HG02759 (cell line): Measurements from ENCODE around the gene VAT1L.

ENCODE experiments used
- ATAC-seq: cut with Tn5 transposase; IDR thresholded peaks from one replicate; pipeline ENCODE4 v1.9.1; 2021; ENCODE audit warnings: mild to moderate bottlenecking, moderate library complexity; ENCODE audit not compliant: unreplicated experiment

The VAT1L gene

DNA sequence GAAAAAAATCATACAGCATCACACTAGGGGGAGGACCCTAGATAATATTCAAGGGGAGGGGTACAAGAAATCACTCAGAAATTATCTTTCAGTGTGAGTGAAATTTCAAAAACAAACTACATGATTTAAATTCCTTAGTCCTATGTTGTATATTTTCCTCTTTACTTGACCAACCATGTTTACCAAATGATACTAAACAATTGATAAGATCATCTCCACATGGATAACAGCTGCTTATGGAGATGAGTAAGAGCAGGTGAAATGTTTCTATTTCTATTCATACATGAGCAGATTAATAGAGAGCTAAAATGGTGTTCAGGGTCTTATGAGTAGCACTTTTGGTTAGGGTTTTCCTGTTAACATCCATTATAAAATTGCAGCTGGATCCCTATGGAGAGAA, 7.3 kb upstream of the VAT1L start:
- no peak for ATAC-seq

DNA sequence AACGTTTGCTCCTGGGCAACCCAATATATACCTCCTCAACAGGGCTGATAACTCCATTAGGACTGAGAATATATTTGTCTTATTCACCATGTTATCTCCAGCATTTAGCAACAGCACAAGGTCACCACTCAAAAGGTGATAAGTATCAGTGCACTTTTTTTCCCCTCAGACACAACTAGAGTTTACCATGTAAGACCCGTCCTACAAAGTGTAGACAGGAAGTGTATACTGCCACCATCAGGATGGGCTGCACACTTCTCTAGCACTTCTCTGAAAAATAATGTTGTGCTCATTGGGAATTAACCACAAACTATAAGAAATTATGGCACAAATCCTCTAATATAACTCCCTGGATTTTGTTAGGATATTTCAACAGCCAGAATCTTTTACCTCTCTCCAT, 5.7 kb upstream of the VAT1L start:
- no peak for ATAC-seq

GRCh38 chr16:77784441-77785372, 3.7 kb upstream of the VAT1L start:
- ATAC-seq = no peak

GRCh38 chr16:77785373-77785764, 3.0 kb upstream of the VAT1L start:
- ATAC-seq = no peak

DNA sequence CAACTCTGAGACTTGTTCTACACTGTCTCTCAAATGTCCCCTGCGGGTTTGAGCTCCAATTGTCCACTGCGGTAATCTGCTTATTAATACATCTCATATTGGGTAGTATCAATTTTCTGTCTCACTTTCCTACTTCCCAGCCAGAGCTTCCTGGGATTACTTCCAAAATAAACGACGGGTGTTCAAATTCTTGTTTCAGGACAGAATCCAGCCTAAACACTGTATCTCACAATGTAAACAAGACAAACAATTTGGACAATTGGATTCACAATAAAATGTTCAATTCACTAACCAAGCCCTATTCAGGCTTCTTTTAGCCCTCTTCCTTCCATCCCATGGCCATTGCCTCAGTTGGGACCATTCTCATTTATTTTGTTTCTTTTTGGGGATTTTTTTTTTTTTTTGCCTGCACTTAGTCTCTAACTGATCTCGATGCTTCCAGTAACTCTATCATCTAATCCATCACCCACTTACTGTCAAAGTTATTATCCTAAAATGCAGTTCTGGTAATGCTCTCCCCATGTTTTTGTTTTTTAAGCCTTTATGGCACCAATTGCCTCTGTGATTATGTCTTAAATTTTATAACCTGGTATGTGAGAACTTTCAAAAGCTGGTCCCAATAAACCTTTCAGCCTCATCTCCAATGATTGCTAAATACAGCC, 2.0 kb upstream of the VAT1L start:
- ATAC-seq = no peak

- no peak for ATAC-seq
Measured at GRCh38 chr16:77787452-77787851, 912 bp upstream of the VAT1L start.

- ATAC-seq = no peak
Measured at GRCh38 chr16:77789085-77790008, 983 bp downstream of the VAT1L start.

GRCh38 chr16:77790009-77790372, 1.6 kb downstream of the VAT1L start:
- ATAC-seq = no peak

- no peak for ATAC-seq
Measured at GRCh38 chr16:77790912-77791311, 2.5 kb downstream of the VAT1L start.

- no peak for ATAC-seq
Measured at GRCh38 chr16:77793417-77793816, 5.1 kb downstream of the VAT1L start.

GRCh38 chr16:77794586-77794985, 6.2 kb downstream of the VAT1L start:
- ATAC-seq = no peak

DNA sequence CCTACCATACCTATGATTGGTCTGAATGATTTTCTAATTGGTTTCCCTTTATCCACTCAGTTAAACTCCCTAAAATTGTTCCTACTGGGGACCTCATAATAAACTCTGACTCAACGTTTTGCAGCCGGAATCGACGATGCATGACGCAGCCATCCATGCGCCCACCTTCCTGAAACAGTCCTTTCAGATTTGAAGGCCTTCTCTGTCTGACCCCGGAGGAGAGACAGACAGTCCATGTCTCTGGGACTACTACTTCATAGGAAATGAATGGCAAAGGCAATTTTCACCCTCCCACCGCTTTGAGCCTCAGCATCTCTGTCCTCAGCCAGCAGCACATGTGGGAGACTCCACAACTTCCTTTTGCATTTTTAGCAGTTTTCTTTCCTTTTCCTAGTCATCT, 13.5 kb downstream of the VAT1L start:
- ATAC-seq = no peak

DNA sequence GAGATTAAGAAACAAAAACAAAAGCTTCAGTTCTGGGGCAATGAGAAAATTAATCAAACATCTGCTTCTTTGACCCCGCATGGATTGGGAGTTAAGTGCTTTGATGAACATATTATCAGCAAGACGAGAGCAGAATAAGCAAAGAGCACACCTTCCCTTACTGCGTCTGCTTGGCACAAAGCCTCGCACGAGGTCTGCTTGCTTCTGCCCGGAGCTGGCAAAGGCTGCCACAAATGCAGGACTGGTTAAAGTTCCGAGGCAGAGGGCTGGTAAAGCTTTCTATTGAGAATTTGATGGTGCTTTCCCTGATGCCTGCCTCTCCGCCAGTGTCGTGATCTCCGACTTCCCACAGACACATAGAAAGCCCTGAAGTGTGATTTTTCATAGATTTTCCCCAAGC, 17.0 kb downstream of the VAT1L start:
- no peak for ATAC-seq

GRCh38 chr16:77807021-77807420, 18.7 kb downstream of the VAT1L start:
- no peak for ATAC-seq

GRCh38 chr16:77812856-77813500, 24.6 kb downstream of the VAT1L start:
- ATAC-seq = no peak

DNA sequence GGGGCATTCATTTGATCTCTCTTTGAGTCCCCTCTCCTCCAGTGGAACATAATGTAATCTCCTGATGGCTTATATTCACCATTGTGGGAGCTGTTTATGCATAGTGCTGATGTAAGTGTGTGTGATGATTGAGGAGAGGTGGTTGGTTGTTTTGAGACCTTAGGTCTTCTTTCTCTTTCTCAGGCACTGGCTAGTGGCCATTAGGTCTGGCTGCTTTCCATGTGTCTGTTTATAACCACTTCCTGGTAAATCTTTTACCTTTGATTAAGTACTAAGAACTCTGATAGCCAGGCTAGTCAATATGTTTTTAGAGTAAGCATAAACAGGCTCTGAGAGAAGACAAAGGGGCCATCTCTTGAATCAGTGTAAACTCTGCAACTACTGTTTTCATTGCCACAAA, 27.9 kb downstream of the VAT1L start:
- ATAC-seq = no peak

DNA sequence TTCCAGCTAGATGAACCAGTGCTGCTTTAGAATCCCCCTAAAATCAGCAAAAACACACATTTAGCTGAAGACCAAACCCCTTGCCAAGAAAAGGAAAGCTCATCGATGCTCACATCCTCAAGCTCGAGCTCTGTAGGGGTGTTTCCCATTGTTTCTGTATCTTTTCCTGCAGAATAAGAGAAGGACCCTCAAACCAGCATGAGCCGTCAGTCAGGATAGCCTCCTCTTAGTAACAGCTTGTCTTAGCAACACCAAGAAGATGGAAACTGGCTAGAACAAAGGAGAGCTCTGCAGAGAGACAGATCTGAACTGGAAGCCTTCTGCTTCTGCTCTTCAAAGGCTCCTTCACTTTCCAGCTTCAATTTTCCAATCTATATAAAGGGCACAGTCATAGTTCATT, 32.0 kb downstream of the VAT1L start:
- no peak for ATAC-seq

DNA sequence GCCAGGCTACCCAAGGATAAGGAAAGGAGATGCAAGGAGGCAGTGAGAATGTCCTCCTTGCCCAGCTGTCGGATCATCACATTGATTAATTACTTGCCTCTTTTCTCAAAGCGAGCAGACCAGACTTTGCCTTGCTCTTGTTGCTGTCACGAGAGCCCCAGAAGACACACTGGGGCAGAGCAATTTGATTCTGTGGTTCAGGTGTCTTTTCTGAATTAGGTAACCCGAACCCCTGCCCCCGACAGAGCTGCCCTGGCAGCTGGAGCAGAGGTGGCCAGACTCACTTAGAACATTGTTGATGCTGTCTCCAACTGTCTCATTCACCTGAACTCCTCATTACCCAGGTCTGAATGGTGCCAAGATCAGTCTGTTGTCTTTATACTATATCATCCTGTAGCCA, 34.3 kb downstream of the VAT1L start:
- no peak for ATAC-seq

DNA sequence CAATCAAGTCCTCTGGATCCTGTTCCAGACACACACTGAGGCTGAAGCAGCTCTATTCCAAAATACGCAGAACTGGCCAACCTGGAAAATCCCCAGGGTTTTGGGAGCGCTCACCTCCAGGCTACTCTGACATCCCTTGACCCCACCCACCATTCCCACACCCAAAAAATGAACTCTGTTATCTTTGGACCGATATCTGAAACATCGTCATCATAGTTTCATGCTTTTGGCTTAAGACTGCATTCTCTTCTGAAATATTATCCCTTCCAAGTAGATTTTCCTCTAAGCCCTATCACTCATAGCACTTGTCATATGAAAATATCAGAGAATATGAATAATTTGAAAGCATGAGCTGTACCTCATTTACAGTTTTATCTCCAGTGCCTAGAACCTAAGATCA, 34.7 kb downstream of the VAT1L start:
- no peak for ATAC-seq

DNA sequence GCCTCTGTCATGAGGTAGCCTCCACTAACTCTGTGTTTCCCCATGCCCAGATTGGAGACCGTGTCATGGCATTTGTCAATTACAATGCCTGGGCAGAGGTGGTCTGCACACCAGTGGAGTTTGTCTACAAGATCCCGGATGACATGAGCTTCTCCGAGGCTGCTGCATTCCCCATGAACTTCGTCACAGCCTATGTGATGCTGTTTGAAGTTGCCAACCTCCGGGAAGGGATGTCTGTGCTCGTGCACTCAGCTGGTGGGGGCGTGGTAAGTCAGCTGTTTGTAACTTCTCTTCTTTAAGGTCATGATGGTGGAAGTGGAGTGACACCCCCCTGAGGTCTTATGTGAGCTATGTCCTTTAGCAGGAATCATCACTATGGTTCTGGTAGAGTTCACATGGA, 36.8 kb downstream of the VAT1L start:
- ATAC-seq = no peak

DNA sequence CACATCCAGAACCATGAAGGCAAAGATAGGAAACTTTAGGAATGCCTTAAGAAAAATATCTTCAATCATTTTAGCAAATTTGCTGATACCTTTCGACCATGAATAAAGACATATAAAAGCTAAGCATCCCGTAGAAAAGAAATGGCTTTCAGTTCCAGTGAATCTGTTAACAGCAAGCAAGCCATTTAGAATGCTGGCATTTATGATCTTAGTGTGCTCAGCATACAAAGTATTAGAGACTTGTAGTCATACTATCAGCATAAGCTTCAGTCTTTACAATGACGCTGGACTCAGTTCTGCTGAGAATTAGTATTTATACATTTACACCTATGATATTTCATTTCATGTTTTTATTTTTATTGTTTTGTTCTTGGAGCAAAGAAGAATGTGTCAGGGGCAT, 38.7 kb downstream of the VAT1L start:
- ATAC-seq = no peak
